ENCODE measurements around the gene SDR42E2. TPM values are rescaled to one million over a fixed set of nuclear protein-coding genes. Genes with fewer than 3 reads are reported as not detected.

The SDR42E2 gene
- total and polyA plus RNA-seq, 2 donors (not counting 1 experiment from before 2014, with no cell fraction given): 0.12 to 0.62 TPM

DNA sequence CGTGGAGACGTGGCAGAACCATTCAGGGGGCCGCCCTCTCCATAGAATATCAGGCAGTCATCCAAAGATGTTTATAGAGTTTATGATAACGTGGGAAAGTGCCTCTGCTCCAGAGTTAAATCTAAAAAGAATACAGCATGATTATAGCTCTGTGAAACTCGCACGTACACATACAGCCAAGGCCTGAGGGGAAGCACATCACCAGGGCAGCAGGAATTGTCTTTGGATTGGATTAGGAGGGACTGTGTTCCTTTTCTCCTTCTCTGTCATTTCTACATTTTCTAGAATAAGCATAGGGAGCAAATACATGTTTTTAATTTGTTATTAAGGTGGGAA lies 70.7 kb downstream of the SDR42E2 start:
- Histone ChIP-seq H3K27me3 (replicated peaks in 1 of 4; ENCODE audit: control extremely low read depth in 1 of 4, control insufficient read depth in 3 of 4, insufficient read depth in 4 of 4, low read length in 3 of 4) (no peaks in the 10 kb centered on the region), H4K20me1 (ENCODE audit: control insufficient read depth, insufficient read depth, low read length, poor library complexity, severe bottlenecking) (no peaks in the 10 kb centered on the region), H3K36me3 (replicated peaks in 1 of 2; ENCODE audit: control extremely low read depth in 1 of 2, control insufficient read depth in 1 of 2, extremely low read depth in 1 of 2, insufficient read depth in 2 of 2, low read length in 1 of 2) (peaks cover 0 to 9% of the 10 kb centered on the region in 2 experiments), H3K4me3 (ENCODE audit: control extremely low read depth in 1 of 5, extremely low read depth in 1 of 5, insufficient read depth in 1 of 5, low read depth in 2 of 5, low read length in 4 of 5) (no peak overlapping the region), H3K4me2 (replicated peaks; ENCODE audit: low read depth, low read length, poor library complexity, severe bottlenecking) (no peak overlapping the region), H2AFZ (ENCODE audit: insufficient read depth, low read depth, low read length, poor library complexity, severe bottlenecking) (no peak overlapping the region), H3K79me2 (ENCODE audit: control insufficient read depth, insufficient read depth, low read length) (peaks cover 11% of the 10 kb centered on the region), H3K27ac (ENCODE audit: low read length in 2 of 2) (no peak overlapping the region), H3K9ac (ENCODE audit: low read length) (no peak overlapping the region), H3K4me1 (ENCODE audit: control insufficient read depth in 2 of 2, insufficient read depth in 2 of 2, low read length in 2 of 2) (no peaks in the 10 kb centered on the region), H3K9me3 (ENCODE audit: control extremely low read depth in 1 of 3, control insufficient read depth in 2 of 3, insufficient read depth in 1 of 3, low read length in 2 of 3) (no peaks in the 10 kb centered on the region)
- Mint-ChIP-seq H3K9me3 (ENCODE audit: insufficient read depth) (no peaks in the 10 kb centered on the region), H3K4me3 (no peak overlapping the region), H3K27ac (no peak overlapping the region), H3K27me3 (no peaks in the 10 kb centered on the region), H3K4me1 (no peaks in the 10 kb centered on the region)
- no peak for ATAC-seq (ENCODE audit: low read depth)
- ChIA-PET POLR2A (no interaction called here), CTCF (interaction anchor here (1.2 kb wide), 1 partner anchor 28 kb away, joined by 3 read pairs; no protein-coding TSS in a partner anchor)
- TF ChIP-seq EZH2 (IDR thresholded peaks at IDR 0.05; ENCODE audit: borderline replicate concordance, insufficient read depth, low read depth, low read length, poor library complexity, severe bottlenecking): no peak
- no peak for TF ChIP-seq CTCF (IDR thresholded peaks at IDR 0.05)
- intact Hi-C loops (cut with micrococcal nuclease): no loop called here
- 90% methylated on average over 2 of the region's 6 CpGs for WGBS (ENCODE audit: insufficient coverage)
- no peak for DNase-seq

- intact Hi-C loops (cut with micrococcal nuclease): no loop called here
- H3K27ac ChIP-seq (ENCODE audit: low read length in 2 of 2): no peak overlapping the region
- Mint-ChIP-seq H3K9me3 (ENCODE audit: insufficient read depth) (no peaks in the 10 kb centered on the region), H3K4me3 (no peak overlapping the region), H3K27me3 (no peaks in the 10 kb centered on the region), H3K4me1 (peaks cover 20% of the 10 kb centered on the region), H3K27ac (no peak overlapping the region)
- H3K4me3 ChIP-seq (ENCODE audit: control extremely low read depth in 1 of 5, extremely low read depth in 1 of 5, insufficient read depth in 1 of 5, low read depth in 2 of 5, low read length in 4 of 5): no peak overlapping the region
- ChIA-PET CTCF (no interaction called here), POLR2A (no interaction called here)
- no peak overlapping the region for H2AFZ ChIP-seq (ENCODE audit: insufficient read depth, low read depth, low read length, poor library complexity, severe bottlenecking)
- WGBS (ENCODE audit: insufficient coverage): 100% methylated on average over 1 of the region's 9 CpGs
- DNase-seq (no peak), ATAC-seq (ENCODE audit: low read depth) (no peak)
- TF ChIP-seq CTCF (IDR thresholded peaks at IDR 0.05) (no peak), EZH2 (IDR thresholded peaks at IDR 0.05; ENCODE audit: borderline replicate concordance, insufficient read depth, low read depth, low read length, poor library complexity, severe bottlenecking) (no peak)
- peaks cover 0 to 3% (median 0%) of the 10 kb centered on the region in 3 donors for H3K9me3 ChIP-seq (ENCODE audit: control extremely low read depth in 1 of 3, control insufficient read depth in 2 of 3, insufficient read depth in 1 of 3, low read length in 2 of 3)
- H4K20me1 ChIP-seq (ENCODE audit: control insufficient read depth, insufficient read depth, low read length, poor library complexity, severe bottlenecking): no peaks in the 10 kb centered on the region
- H3K27me3 ChIP-seq (replicated peaks in 1 of 4; ENCODE audit: control extremely low read depth in 1 of 4, control insufficient read depth in 3 of 4, insufficient read depth in 4 of 4, low read length in 3 of 4): no peaks in the 10 kb centered on the region
- H3K79me2 ChIP-seq (ENCODE audit: control insufficient read depth, insufficient read depth, low read length): peaks cover 17% of the 10 kb centered on the region
- no peak overlapping the region for H3K9ac ChIP-seq (ENCODE audit: low read length)
- H3K4me2 ChIP-seq (replicated peaks; ENCODE audit: low read depth, low read length, poor library complexity, severe bottlenecking): no peak overlapping the region
- H3K4me1 ChIP-seq (ENCODE audit: control insufficient read depth in 2 of 2, insufficient read depth in 2 of 2, low read length in 2 of 2): peaks cover 10 to 23% of the 10 kb centered on the region in 2 donors
- peaks cover 0 to 12% of the 10 kb centered on the region in 2 experiments for H3K36me3 ChIP-seq (replicated peaks in 1 of 2; ENCODE audit: control extremely low read depth in 1 of 2, control insufficient read depth in 1 of 2, extremely low read depth in 1 of 2, insufficient read depth in 2 of 2, low read length in 1 of 2)
These were observed 73.8 kb downstream of the SDR42E2 start for GRCh38 chr16:22235839-22236745.
